Brain pericyte (primary cell): Measurements from ENCODE around the gene MBTPS1.
"Not testable (repeated sequence)": the region's sequence is repeated elsewhere in the genome, so short reads cannot be mapped to it uniquely, and the experiment has no call there.

Experiments
- DNase-seq: peaks from one replicate; pipeline ENCODE4 v3.0.0-alpha.2; 2012; ENCODE audit warnings: low read depth, low spot score

MBTPS1 gene

DNA sequence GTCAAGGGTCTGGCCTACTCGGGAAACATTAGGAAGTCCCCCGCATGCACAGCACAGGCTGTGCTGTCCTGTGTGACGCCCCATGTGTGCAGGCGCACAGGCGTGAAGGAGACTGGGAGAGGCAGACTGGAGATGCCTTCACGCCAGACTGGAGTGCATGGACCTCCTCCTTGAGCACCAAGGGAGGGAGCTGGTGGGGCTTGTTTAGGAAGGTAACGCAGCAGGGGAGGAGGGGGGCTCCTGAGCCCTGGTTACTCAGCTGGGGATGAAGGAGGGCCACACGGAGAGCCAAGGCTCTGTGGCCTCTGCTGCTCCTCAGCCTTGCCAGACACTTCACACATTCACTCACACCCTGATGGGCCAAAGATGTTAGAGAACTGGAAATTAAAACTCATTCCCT lies 20.5 kb upstream of the MBTPS1 start:
- DNase-seq, result no peak

DNA sequence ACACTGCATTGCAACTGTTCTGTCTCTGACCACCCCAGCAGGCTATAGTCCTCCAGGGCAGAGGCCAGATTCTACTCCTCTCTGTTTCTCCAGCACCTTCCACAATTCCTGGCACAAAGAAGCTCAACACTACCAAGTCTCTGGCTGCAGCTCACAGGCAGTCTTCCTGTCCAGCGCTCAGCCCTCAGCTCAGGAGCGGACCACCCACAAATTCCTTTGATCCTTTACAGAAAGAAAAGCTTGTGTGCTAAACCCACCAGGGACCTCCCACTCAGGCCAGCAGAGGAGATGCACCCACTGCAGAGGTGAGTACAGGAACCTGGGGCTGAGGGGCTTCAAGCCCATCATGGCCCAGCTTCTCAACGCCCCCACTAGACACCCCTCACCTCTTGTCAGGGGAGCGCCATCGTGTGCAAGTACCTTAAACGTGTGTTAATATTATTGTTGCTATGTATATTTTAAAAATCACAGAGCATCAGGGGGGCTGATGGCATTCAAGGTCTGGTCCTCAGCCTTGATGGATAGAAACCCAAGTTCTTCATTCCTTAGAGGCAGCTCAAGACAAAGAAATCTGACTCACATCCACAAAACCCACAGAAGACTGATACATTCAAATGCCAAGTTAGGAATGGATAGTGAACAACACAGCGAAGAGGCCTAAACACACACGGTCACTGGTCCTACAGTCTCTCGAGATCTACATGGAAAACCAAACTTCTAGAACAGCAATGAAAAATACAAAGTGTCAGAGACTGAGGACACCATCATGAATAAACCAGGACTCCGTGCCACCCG lies 19.8 kb upstream of the MBTPS1 start:
- DNase-seq, result no peak

DNA sequence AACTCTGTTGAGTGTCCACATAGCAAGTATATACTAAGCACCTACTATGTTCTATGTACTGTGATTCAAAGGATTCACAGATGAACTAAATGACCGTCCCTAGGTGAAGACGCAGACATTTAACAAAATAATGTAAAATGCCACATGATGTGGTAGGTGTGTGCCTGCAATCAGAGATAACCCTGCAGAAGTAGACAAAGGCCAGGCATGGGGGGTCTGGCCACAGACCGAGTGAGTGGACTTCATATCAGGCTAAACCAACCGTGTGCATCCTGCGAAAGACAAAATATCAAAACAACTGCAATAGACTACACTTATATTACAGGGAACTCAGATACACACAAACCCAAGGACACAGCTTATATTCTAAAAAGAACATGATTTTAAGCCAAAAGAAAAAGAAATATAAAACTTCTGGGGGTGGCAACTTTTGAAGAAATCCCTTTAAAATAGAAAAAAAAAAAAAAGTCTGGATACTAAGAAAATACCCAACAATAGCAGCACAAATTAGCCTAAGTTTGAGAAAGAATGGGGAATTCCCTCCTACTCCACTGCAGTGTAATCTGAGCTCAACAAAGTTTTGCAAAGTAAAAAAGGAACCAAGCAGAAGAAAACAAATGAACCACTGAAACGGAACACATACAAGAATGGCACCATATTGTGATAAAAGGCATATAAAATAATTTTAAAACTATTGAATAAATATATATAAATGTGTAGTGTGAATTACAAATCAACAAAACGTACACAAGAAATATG lies 16.0 kb upstream of the MBTPS1 start:
- no peak for DNase-seq

DNA sequence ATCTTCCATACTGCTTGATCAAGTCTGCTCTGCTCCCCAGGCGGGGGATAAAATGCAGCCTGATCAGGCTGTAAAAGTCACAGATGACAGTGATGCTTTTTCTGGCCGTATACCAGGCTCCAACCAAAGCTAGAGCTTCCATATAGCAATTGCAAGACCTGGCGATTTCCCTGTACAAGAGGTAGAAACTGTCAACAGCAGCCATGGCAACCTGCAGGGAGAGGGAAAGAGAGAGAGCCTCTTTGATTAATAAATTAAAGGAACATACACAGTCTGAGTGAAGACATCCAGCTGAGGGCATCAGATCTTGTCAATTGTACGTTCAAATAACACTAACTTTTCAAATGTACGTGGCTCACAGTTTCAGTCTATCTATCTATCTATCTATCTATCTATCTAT lies 14.4 kb upstream of the MBTPS1 start:
- DNase-seq, result no peak

DNA sequence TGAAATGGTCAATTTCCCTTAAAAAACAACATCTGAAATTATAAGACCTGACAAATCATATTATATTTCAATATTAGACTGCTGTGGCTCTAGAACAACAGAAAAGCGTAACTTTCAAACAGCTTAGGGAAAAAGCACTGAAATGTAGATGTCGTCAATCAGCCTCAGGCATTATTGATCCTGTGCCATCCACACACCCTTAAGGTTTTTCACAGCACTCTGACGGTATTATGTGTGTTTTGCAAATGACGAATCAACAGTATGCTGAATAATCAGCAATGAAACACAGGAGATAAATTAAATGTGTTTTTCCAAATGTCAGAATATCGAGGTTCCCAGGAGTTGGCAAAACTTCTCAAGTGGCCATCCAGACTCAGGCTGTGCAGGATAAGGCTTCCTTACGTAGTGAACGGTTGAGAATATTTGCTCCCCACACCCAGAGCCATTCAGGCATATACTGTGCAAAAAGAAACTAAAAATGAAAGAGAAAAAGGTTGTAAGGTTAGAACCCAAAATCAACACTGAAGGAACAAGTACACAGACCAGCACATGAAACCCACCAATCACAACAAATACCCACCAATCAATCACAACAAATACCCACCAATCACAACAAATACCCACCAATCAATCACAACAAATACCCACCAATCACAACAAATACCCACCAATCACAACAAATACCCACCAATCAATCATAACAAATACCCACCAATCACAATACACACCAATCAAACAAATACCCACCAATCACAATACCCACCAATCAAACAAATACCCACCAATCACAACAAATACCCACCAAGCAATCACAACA lies 7.7 kb upstream of the MBTPS1 start:
- no peak for DNase-seq

DNA sequence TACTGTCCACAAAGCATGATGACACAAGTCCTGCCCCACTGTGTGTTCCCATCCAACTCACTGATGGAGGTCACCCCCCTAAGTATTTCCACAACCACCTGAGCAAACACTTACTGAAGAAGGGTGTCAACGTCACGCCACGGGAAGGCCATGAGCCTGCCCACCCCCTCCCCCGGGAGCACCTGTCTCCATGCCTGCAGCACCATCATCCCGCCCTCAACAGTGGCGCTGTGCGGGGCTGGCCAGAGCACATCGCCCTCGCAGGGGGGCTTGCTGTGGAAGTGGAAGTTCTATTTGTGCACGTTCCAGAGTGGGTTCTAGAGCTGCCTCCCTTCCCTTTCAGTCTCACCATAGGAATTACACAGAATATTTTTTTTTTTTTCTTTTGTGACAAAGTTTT lies 4.3 kb upstream of the MBTPS1 start:
- DNase-seq, result no peak

DNA sequence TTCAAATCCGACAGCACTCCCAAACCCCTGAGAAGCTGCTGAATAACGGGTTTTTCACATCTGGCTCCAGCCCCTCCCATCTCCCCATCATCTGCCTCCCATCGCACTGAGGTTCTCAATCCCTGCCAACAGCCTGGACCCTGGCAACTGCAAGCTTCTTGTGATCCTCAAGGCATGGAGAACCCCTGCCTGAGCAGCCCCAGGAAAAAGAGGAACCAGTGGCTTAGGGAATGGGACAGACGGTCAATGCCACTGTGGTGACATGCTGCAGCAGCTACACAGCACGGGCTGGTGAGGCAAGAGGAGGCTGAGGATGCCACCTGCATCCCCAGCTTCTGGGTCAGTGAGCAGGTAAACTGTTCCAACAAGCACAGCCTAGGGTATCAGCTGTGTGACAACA lies 3.3 kb upstream of the MBTPS1 start:
- no peak for DNase-seq

DNA sequence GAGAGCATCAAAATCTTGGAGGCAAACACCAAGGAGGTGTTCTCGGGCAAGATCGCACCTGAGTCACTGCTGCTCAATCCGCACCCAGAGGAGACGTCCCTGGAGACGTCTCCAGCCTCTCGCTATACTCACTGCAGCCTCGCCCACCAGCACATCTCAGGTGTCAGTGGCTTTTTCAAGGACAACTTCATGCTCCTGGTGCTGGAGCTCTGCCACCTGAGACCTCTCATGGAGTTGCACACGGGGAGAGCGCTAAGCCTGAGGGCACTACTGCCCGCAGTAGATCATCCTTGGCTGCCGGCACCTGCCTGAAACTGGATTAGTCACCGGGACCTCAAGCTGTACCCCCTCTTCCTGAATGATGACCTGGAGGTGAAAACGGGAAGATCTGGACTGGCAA lies 2.6 kb upstream of the MBTPS1 start:
- DNase-seq, result no peak

DNA sequence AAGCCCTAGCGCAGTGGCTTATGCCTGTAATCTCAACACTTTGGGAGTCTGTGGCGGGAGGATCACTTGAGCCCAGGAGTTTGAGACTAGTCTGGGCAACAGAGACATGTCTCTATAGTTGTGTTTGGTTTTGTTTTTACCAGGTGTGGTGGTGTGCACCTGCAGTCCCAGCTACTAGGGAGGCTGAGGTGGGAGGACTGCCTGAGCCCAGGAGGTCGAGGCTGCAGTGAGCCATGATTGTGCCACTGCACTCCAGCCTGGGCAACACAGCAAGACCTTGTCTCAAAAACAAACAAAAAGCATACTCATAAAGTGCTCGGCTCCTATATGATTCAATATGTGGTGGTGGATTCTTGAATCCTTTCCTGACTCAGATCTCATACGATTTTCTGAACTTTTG lies 1.6 kb upstream of the MBTPS1 start:
- DNase-seq, result not testable (repeated sequence)

DNA sequence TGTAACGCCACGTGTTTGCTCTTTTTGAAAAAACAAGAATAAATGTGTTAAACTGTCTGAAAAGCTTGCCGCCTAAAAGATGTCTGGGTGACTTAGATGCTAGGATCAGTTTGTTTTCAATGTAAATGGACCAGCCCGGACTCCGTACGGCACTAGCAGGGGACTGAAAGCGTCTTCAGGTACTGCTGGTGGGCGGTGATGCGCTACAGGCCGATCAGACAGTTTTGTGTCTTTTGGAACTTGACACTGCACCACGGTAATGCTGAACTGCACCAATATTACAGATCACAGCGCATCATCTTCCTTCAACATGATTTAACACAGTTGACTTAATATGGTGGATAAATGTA lies 727 bp upstream of the MBTPS1 start:
- no peak for DNase-seq

DNA sequence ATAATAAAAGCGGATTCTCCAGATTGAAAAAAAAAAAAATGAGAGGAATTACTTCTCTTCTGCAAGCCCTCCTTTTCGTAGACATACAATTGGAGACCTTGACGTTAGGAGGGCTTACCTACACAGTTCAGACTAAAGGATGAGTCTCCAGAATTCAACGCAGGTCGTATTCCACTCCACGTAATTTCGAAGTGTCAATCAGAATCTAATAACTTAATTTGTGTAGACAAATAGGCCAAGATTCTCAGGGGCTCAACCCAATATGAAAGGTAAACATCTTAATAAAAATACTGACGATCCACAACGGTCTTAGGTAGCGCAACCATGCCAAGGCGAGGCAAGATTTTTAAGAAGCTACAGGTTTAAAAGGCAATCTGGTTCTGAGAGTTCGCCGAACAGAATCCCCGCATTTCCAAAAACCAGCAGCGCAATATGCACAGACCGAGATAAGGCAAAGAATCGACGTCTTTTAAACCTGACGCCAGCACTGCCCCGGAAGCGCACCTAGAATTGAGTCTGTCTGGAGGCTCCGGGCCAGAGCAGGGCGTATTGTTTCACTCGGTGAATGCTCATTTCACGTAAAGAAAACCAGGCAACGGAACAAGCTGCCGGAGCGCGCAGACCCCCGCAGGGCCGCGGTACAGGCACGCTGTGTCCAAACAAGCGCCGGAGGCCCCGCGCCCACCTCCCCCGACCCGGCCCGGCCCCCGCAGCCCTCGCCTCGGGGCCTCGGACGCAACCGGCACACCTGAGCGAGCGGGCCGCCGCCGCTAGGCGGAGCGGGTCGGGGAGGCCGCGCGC lies 623 bp downstream of the MBTPS1 start:
- DNase-seq, result no peak

DNA sequence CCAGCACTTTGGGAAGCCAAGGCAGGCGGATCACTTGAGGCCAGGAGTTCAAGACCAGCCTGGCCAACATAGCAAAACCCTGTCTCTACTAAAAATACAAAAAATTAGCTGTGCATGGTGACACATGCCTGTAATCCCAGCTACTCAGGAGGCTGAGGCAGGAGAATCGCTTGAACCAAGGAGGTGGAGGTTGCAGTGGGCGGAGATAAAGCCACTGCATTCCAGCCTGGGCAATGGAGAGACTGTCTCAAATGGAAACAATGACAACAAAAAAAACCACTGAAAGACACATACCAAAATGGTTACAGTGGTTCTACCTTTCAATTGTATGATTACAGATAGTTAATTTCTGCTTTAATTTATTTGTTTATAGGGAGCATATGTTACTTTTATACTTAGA lies 4.8 kb downstream of the MBTPS1 start:
- DNase-seq, result not testable (repeated sequence)

DNA sequence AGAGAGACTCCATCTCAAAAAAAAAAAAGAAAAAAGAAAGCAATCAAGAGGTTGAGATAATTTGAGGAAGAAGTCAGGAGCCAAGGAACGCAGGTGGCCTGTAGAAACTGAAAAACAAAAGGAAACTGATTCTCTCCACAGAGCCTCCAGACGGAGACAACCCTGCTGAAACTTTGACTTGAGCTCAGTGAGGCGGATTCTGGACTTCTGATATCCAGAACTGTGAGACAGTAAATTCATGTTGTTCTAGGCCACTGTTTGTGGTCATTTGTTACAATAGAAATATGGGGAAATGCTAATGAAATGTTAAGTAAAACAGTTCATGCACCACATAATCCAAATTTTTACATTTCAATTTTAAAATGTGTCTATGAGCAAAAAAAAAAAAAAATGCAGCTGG lies 5.2 kb downstream of the MBTPS1 start:
- DNase-seq, result no peak

DNA sequence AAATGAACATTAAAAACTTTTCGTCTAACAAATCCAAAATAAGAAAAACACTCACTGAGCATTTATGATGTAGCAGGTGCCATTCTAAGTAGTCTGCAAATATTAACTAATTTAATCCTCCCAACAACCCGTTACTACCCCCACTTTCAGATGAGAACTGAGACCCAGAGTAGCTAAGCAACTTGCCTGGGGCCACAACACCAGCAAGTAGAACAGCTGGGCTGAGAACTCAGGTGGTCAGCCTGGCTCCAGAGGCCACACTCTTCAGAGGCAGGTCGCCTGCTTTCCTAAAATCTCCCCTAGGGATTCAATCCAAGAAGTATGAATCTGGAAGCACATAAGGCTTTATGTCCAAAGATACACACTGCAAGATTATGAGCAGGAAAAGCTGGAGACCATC lies 6.2 kb downstream of the MBTPS1 start:
- DNase-seq, result no peak

DNA sequence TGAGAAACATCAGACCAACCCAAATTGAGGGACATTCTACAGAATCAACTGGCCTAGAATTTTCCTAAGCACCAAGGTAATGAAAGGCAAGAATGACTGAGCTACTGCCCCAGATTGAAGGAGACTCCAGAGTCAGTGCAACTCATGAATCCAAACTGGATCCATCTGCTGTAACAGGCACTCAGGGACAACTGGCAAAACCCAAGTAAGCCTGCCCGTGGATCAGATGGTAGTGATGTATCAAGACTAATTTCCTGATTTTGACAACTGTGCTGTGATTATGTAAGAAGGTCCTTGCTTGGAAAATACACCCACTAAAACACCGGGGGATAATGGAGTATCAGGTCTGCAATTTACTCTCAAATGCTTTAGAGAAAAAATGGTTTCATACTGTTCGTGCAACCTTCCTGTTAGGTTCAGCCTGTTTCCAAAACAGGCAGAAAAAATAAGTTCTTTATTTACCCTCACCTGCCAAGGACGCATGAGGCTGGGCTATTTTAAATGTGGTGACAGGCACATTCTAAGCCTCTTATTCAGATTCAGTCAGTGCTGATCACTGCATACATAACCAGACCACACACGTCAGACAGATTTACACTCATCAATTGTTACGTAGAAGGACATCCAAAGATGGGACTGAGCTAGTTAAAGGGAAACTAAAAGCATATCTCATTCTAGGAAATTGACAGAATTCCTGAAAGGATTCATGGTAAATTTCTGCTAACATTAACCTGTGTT lies 7.0 kb downstream of the MBTPS1 start:
- DNase-seq, result no peak

DNA sequence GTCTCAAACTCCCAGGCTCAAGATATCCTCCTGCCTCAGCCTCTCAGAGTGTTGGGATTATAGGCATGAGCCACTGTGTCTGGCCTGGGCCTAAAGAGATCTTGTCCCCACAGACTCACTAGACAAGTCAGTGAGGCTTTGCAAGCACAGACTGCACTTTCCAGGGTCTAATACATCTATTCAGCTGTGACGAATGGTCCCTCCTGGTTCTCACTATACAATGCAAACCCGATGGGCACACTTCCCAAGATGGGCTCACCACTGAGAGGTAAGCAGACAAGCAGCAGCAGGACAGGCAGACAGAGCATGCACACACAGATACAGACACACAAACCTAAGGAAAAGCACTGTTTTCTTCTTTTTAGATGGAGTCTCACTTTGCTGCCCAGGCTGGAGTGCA lies 8.8 kb downstream of the MBTPS1 start:
- no peak for DNase-seq

DNA sequence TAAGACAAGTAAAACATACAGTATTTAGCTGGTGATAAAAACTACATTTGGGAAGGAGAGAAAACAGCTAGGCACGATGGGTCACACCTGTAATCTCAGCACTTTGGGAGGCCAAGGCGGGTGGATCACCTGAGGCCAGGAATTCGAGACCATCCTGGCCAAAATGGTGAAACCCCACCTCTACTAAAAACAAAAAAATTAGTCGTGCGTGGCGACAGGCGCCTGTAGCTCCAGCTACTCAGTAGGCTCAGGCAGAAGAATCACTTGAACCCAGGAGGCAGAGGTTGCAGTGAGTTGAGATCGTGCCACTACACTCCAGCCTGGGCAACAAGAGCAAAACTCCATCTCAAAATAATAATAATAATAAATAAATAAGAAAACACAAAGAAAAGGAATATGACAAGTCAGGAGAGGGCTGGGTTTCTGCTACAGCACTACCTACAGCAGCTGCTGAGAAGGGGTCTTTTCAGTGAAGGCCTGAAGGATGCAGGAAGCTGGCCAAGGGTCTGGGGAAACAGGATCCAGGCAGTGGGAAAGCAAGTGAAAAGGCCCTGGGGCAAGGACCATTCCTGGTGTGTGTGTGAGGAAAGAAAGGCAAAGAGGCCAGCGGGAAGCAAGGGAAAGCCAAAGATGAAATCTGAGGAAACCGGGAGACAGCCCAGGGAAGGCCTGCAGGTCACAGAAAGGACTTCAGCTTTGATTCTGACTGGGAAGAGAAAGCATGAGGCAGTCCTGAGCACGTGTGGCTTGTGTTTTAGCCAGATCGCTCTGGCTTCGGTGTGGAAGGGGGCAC lies 10.6 kb downstream of the MBTPS1 start:
- DNase-seq, result no peak

DNA sequence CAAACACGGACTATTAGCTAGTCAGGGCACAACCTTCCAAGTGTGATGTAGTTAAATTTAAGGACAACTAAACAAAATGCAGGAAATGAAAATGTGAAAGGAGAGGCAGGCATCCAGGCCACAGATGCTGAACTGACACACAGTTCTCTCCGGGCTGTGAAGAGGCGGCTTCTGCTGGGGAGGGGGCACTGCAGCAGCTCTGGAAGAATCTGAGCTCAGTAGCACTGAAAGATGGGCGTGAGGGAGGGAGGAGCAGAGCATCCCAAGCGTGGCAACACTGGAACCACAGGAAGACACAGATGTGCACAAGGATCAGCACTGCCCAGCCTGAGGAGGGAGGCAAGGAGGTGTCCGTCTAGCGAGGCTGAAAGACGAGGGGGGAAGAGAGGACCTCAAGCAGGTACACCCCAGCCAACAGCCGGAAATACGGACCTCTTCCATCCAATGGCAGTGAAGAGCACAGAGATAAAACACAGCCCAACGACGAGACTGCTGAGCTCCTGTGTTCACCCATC lies 11.4 kb downstream of the MBTPS1 start:
- no peak for DNase-seq

DNA sequence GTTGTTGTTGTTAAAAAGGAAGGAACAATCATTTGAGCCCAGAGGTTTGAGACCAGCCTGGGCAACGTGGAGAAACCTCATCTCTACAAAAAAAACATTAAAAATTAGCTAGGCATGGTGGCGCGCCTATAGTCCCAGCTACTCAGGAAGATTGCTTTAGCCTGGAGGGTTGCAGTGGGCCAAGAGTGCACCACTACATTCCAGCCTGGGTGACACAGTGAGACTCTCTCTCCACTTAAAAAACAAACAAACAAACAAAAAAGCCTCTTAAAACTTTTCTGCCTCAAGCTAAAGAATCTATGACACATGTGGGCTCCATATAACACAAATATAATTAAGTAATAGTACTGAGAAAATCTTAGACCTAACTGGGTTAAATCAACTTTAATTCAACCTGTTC lies 12.5 kb downstream of the MBTPS1 start:
- DNase-seq, result no peak

DNA sequence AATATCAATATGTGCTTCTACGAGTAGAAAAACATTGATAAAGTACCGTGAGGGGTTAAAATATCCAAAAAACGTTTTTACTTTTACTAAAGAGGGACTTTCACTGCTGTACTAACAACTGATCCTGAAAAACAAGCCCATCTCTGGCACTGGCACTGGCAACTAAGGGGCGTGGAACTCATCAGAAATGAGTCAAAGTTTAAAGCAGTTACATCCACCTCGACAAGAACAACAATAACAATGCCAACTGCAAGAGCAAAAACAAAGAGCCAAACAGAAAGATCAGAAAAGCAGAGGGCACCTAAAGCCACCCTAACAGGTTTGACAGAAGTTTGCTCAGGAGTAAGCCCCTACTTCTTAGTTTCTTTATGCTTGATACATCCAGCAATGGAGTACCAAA lies 13.1 kb downstream of the MBTPS1 start:
- no peak for DNase-seq
